SKM-1 treated with dmso at 0.1 percent for 144 hours (cell line): ENCODE results near the gene ST8SIA1.

Experiments
- DNase-seq: peaks from one replicate; lab custom pipeline; 2025; ENCODE audit not compliant: unreplicated experiment; lab: John Stamatoyannopoulos, UW

Gene ST8SIA1

GRCh38 chr12:22283508-22283907 is 51.0 kb downstream of the ST8SIA1 start:
- no peak for DNase-seq

- DNase-seq, result no peak
These were observed 51.5 kb downstream of the ST8SIA1 start for GRCh38 chr12:22283006-22283506.

GRCh38 chr12:22282283-22282682 is 52.2 kb downstream of the ST8SIA1 start:
- DNase-seq, result no peak

GRCh38 chr12:22276867-22277266 is 57.6 kb downstream of the ST8SIA1 start:
- no peak for DNase-seq

GRCh38 chr12:22276313-22276712 is 58.2 kb downstream of the ST8SIA1 start:
- DNase-seq, result no peak

GRCh38 chr12:22275843-22276242 is 58.7 kb downstream of the ST8SIA1 start:
- no peak for DNase-seq

- no peak for DNase-seq
These were observed 62.0 kb downstream of the ST8SIA1 start for GRCh38 chr12:22272335-22273151.

GRCh38 chr12:22271023-22271422 is 63.5 kb downstream of the ST8SIA1 start:
- no peak for DNase-seq

GRCh38 chr12:22268973-22269372 is 65.5 kb downstream of the ST8SIA1 start:
- DNase-seq, result no peak

GRCh38 chr12:22268406-22268805 is 66.1 kb downstream of the ST8SIA1 start:
- DNase-seq, result no peak

GRCh38 chr12:22266101-22266500 is 68.4 kb downstream of the ST8SIA1 start:
- DNase-seq, result no peak

GRCh38 chr12:22264380-22264779 is 70.1 kb downstream of the ST8SIA1 start:
- DNase-seq, result no peak

GRCh38 chr12:22262309-22262708 is 72.2 kb downstream of the ST8SIA1 start:
- no peak for DNase-seq

- no peak for DNase-seq
These were observed 77.4 kb downstream of the ST8SIA1 start for GRCh38 chr12:22257100-22257499.

GRCh38 chr12:22256605-22257004 is 77.9 kb downstream of the ST8SIA1 start:
- no peak for DNase-seq

GRCh38 chr12:22256041-22256441 is 78.5 kb downstream of the ST8SIA1 start:
- no peak for DNase-seq

GRCh38 chr12:22255097-22255496 is 79.4 kb downstream of the ST8SIA1 start:
- no peak for DNase-seq

GRCh38 chr12:22254478-22254877 is 80.0 kb downstream of the ST8SIA1 start:
- DNase-seq, result no peak

- no peak for DNase-seq
These were observed 82.5 kb downstream of the ST8SIA1 start for GRCh38 chr12:22252057-22252456.

- DNase-seq, result no peak
These were observed 83.7 kb downstream of the ST8SIA1 start for GRCh38 chr12:22250762-22251161.

- DNase-seq, result no peak
These were observed 85.9 kb downstream of the ST8SIA1 start for GRCh38 chr12:22248571-22249115.

GRCh38 chr12:22248121-22248520 is 86.4 kb downstream of the ST8SIA1 start:
- DNase-seq, result no peak
